SH-SY5Y (cell line): ENCODE data around the gene ZNF248.

ENCODE experiments used
- GATA2 ChIP-seq: IDR thresholded peaks from 2 replicates; pipeline ENCODE4 v1.6.1; 2011; ENCODE audit warnings: mild to moderate bottlenecking, low read depth, low read length
- GATA3 ChIP-seq: IDR thresholded peaks from 2 replicates; pipeline ENCODE4 v1.6.1; 2011; ENCODE audit warnings: low read depth, mild to moderate bottlenecking, low read length, moderate library complexity

GRCh38 chr10:37854626-37855025, 2.8 kb downstream of the ZNF248 start:
- TF ChIP-seq GATA2: no peak
- TF ChIP-seq GATA3: no peak
